ENCODE results near the gene GNL3. TPM values are rescaled to one million over a fixed set of nuclear protein-coding genes. Genes with fewer than 3 reads are reported as not detected.

The GNL3 gene
- total and polyA plus RNA-seq, 2 of the 8 experiments (the other 6 are each of a cell fraction or from before 2014, with no cell fraction given): 45.5 to 184 TPM

GRCh38 chr3:52683611-52684010, 2.2 kb upstream of the GNL3 start:
- Histone ChIP-seq H3K4me3 (ENCODE audit: extremely low read depth in 1 of 4, insufficient read depth in 2 of 4, low read depth in 3 of 4, low read length in 4 of 4) (no peak overlapping the region), H4K20me1 (replicated peaks in 1 of 2; ENCODE audit: control insufficient read depth in 1 of 2, insufficient read depth in 2 of 2, low read length in 2 of 2) (peaks cover 0 to 3% of the 10 kb centered on the region in 2 experiments), H2BK15ac (ENCODE audit: low read length) (no peak overlapping the region), H2BK5ac (ENCODE audit: low read depth, low read length) (no peak overlapping the region), H4K8ac (ENCODE audit: extremely low read depth, insufficient read depth, low read length) (no peak overlapping the region), H3K9ac (replicated peaks in 1 of 4; ENCODE audit: extremely low read depth in 1 of 4, low read depth in 3 of 4, low read length in 3 of 4) (no peak overlapping the region), H3K27ac (ENCODE audit: low read depth, low read length) (no peak overlapping the region), H3K4ac (replicated peaks; ENCODE audit: insufficient read length, low read depth, low read length) (no peak overlapping the region), H3K79me2 (ENCODE audit: control insufficient read depth in 1 of 2, insufficient read depth in 2 of 2, low read length in 2 of 2) (peaks cover 9 to 82% of the 10 kb centered on the region in 2 experiments), H3K18ac (ENCODE audit: extremely low read depth, low read length) (no peak overlapping the region), H4K5ac (ENCODE audit: insufficient read length, low read depth, low read length) (no peak overlapping the region), H3K14ac (ENCODE audit: insufficient read length) (no peak overlapping the region), H3K56ac (replicated peaks; ENCODE audit: insufficient read length, low read depth, low read length) (no peak overlapping the region), H3K4me2 (ENCODE audit: insufficient read depth in 1 of 2, low read depth in 2 of 2, low read length in 2 of 2) (no peak overlapping the region), H3K9me3 (ENCODE audit: insufficient read depth in 2 of 2, low read depth in 1 of 2, low read length in 1 of 2) (no peaks in the 10 kb centered on the region), H2BK120ac (replicated peaks; ENCODE audit: low read depth, low read length) (no peak overlapping the region), H3K27me3 (replicated peaks in 1 of 4; ENCODE audit: control insufficient read depth in 3 of 4, extremely low read depth in 1 of 4, insufficient read depth in 3 of 4, low read length in 3 of 4) (no peaks in the 10 kb centered on the region), H2AK5ac (ENCODE audit: low read depth, low read length) (no peak overlapping the region), H3K23ac (ENCODE audit: insufficient read length) (no peak overlapping the region), H3K4me1 (replicated peaks in 1 of 4; ENCODE audit: control insufficient read depth in 3 of 4, insufficient read depth in 4 of 4, low read length in 3 of 4) (peaks cover 0 to 2% (median under 1%) of the 10 kb centered on the region in 4 experiments; a peak in 3 of 7 replicates), H4K91ac (replicated peaks; ENCODE audit: insufficient read length, low read length) (no peak overlapping the region), H2BK12ac (ENCODE audit: low read depth, low read length) (no peak overlapping the region), H3K23me2 (ENCODE audit: low read depth, low read length) (no peaks in the 10 kb centered on the region), H2AFZ (ENCODE audit: low read length) (no peak overlapping the region), H2BK20ac (ENCODE audit: low read length) (no peak overlapping the region), H3K79me1 (ENCODE audit: low read depth, low read length) (peaks cover 3% of the 10 kb centered on the region; the same call in 1 of the 2 replicates), H3K36me3 (ENCODE audit: control insufficient read depth in 2 of 4, insufficient read depth in 4 of 4, low read length in 3 of 4) (peaks cover 17 to 35% (median 22%) of the 10 kb centered on the region in 4 experiments)
- CTCF ChIA-PET (ENCODE audit: partially characterized antibody): no interaction called here
- WGBS, 2 experiments (ENCODE audit: extremely low coverage in 1 of 2, insufficient coverage in 1 of 2, insufficient read length in 1 of 2, insufficient replicate concordance in 2 of 2, low coverage in 1 of 2, low lambda C conversion rate in 2 of 2, missing lambda C conversion rate in 1 of 2): 89% methylated on average over 6 of the region's 6 CpGs; no CpG with 5 or more reads in 1 of the 2 experiments
- no peak for TF ChIP-seq E2F6 (IDR thresholded peaks at IDR 0.05)
- no peak for TF ChIP-seq FOSL1 (IDR thresholded peaks at IDR 0.05; ENCODE audit: insufficient read depth, low read depth, low read length)
- no peak for TF ChIP-seq BRCA1 (IDR thresholded peaks at IDR 0.05; ENCODE audit: low read depth, low read length)
- no peak for TF ChIP-seq EGR1 (IDR thresholded peaks at IDR 0.05; ENCODE audit: borderline replicate concordance, low read depth, low read length)
- no peak for TF ChIP-seq SP4 (IDR thresholded peaks at IDR 0.05; ENCODE audit: low read length)
- TF ChIP-seq HDAC6 (IDR thresholded peaks at IDR 0.05; ENCODE audit: low read depth, low read length): no peak
- TF ChIP-seq NRF1 (IDR thresholded peaks at IDR 0.05; ENCODE audit: low read depth, low read length): no peak
- TF ChIP-seq CBX8 (IDR thresholded peaks at IDR 0.05; ENCODE audit: borderline replicate concordance, low read depth, low read length): no peak
- no peak for TF ChIP-seq KDM5A (IDR thresholded peaks at IDR 0.05; ENCODE audit: low read length)
- no peak for TF ChIP-seq PHF8 (conservative IDR thresholded peaks at IDR 0.05; ENCODE audit: low read depth, low read length)
- POLR2A ChIA-PET (ENCODE audit: partially characterized antibody): interaction anchor here (0.6 to 16.2 kb wide), 2 partner anchors 20 to 444 kb away, joined by 3 to 347 read pairs; partner anchors contain the start of genes GLT8D1 and SPCS1
- no peak for FAIRE-seq
- DNase-seq (ENCODE audit: low read depth in 1 of 2, low spot score in 2 of 2): no peak

Data from H1 (cell line).